HepG2 (cell line): Measurements from ENCODE around the gene OGG1. TPM values are rescaled to one million over a fixed set of nuclear protein-coding genes. Genes with fewer than 3 reads are reported as not detected.
A peak's percentile ranks its signal among the peaks of the same experiment; 100 is the strongest.

Source experiments
- ADNP ChIP-seq: sonication (generic); formaldehyde crosslinking; IDR thresholded peaks from 2 replicates; pipeline ENCODE4 v1.4.0; 2020; ENCODE audit warnings: missing genetic modification reagents
- ARID3A ChIP-seq: IDR thresholded peaks from 2 replicates; pipeline ENCODE4 v1.6.1; 2012; ENCODE audit warnings: low read depth, low read length, improper control_type of control experiment
- FOSL2 ChIP-seq: sonication (generic); formaldehyde crosslinking; IDR thresholded peaks from 2 replicates; pipeline ENCODE4 v1.4.0; 2020; ENCODE audit warnings: missing genetic modification reagents
- FOXK1 ChIP-seq: sonication (generic); formaldehyde crosslinking; IDR thresholded peaks from 2 replicates; pipeline ENCODE4 v1.4.0; 2020; ENCODE audit warnings: low read depth, missing genetic modification reagents, borderline replicate concordance
- KLF11 ChIP-seq: IDR thresholded peaks from 2 replicates; pipeline ENCODE4 v1.6.1; 2016; ENCODE audit warnings: missing compliant biosample characterization
- MYPOP ChIP-seq: sonication (generic); formaldehyde crosslinking; IDR thresholded peaks from 2 replicates; pipeline ENCODE4 v1.8.1; 2023; ENCODE audit warnings: mild to moderate bottlenecking, moderate library complexity, missing genetic modification reagents
- PRDM15 ChIP-seq: sonication (generic); formaldehyde crosslinking; IDR thresholded peaks from 2 replicates; pipeline ENCODE4 v1.4.0; 2020; ENCODE audit warnings: missing genetic modification reagents
- PTBP1 ChIP-seq: fragments of 200-400 bp; formaldehyde crosslinking; IDR thresholded peaks from 2 replicates; pipeline ENCODE4 v1.6.1; 2018; ENCODE audit warnings: low read length, low read depth; ENCODE audit not compliant: poor library complexity, severe bottlenecking
- SMYD3 ChIP-seq: sonication (generic); formaldehyde crosslinking; IDR thresholded peaks from 2 replicates; pipeline ENCODE4 v1.8.1; 2023; ENCODE audit warnings: mild to moderate bottlenecking, missing genetic modification reagents
- SNAI1 ChIP-seq: sonication (generic); formaldehyde crosslinking; IDR thresholded peaks from 2 replicates; pipeline ENCODE4 v1.5.0; 2020; ENCODE audit warnings: mild to moderate bottlenecking, missing genetic modification reagents, borderline replicate concordance
- SRSF1 ChIP-seq: fragments of 200-400 bp; formaldehyde crosslinking; optimal IDR thresholded peaks from 2 replicates; pipeline ENCODE3; 2017; ENCODE audit warnings: mild to moderate bottlenecking, low read depth, low read length, moderate library complexity
- SRSF4 ChIP-seq: fragments of 200-400 bp; formaldehyde crosslinking; IDR thresholded peaks from one replicate; pipeline ENCODE4 v1.6.1; 2018; ENCODE audit warnings: mild to moderate bottlenecking, low read depth, low read length, moderate library complexity; ENCODE audit not compliant: poor library complexity, severe bottlenecking
- TBX2 ChIP-seq: sonication (generic); formaldehyde crosslinking; IDR thresholded peaks from 2 replicates; pipeline ENCODE4 v1.5.0; 2020; ENCODE audit warnings: missing genetic modification reagents, mild to moderate bottlenecking, borderline replicate concordance
- ZBTB34 ChIP-seq: sonication (generic); formaldehyde crosslinking; IDR thresholded peaks from 2 replicates; pipeline ENCODE4 v1.8.0; 2022; ENCODE audit warnings: mild to moderate bottlenecking, missing genetic modification reagents
- ZNF343 ChIP-seq: sonication (generic); formaldehyde crosslinking; IDR thresholded peaks from 2 replicates; pipeline ENCODE4 v1.4.0; 2020; ENCODE audit warnings: mild to moderate bottlenecking, missing genetic modification reagents
- ZNF512 ChIP-seq: sonication (generic); formaldehyde crosslinking; IDR thresholded peaks from 2 replicates; pipeline ENCODE4 v1.4.0; 2020; ENCODE audit warnings: mild to moderate bottlenecking, missing genetic modification reagents
- ZNF672 ChIP-seq: sonication (generic); formaldehyde crosslinking; IDR thresholded peaks from 2 replicates; pipeline ENCODE4 v1.8.1; 2022; ENCODE audit warnings: missing genetic modification reagents
- ZNF678 ChIP-seq: sonication (generic); formaldehyde crosslinking; IDR thresholded peaks from 2 replicates; pipeline ENCODE4 v1.4.0; 2020; ENCODE audit warnings: mild to moderate bottlenecking, missing genetic modification reagents
- polyA plus RNA-seq, 8 experiments: library from polyadenylated mRNA; depleted of rRNA in 3 of 8; stranded (reverse) in 7 of 8; unstranded in 1 of 8; fragments of >200 nt; fragmentation: Illumina TruSeq in 4 of 8; extraction: Trizol in 4 of 8; gene quantifications; 2 replicates each; pipeline versions ENCODE4 v1.2.1 to v1.2.3, GENCODE V29; 2011 to 2016; ENCODE audit warnings: low read depth in 4 of 8, missing spikeins in 1 of 8, mixed read lengths in 1 of 8; ENCODE audit not compliant: insufficient read depth in 1 of 8
- total RNA-seq, 5 experiments: library from RNA; depleted of rRNA; stranded (reverse); fragments of >200 nt; fragmentation: Illumina TruSeq; extraction: Trizol; gene quantifications; 2 replicates each; pipeline ENCODE4 v1.2.3, GENCODE V29; 2016; ENCODE audit warnings: low read depth in 1 of 5

Gene OGG1
- total and polyA plus RNA-seq, 2 of the 13 experiments (the other 11 are each of a cell fraction or from before 2014, with no cell fraction given) = 28.7 to 33.2 TPM

GRCh38 chr3:9749645-9750555 is at the start of gene OGG1 (continued):
- TF ChIP-seq ZBTB34 (CRISPR knock-in tag) (peak; percentile 60; the same call in 1 of the 2 replicates), MYPOP (CRISPR knock-in tag) (peak; percentile 89; the same call in 1 of the 2 replicates), ZNF512 (CRISPR knock-in tag) (no peak), ADNP (CRISPR knock-in tag) (no peak), ARID3A (no peak), FOXK1 (CRISPR knock-in tag) (no peak; the same call in 1 of the 2 replicates), FOSL2 (0 out of 2 replicates have a peak, but pooled peaks have one; percentile 4), PTBP1 (peak; percentile 28), SRSF4 (no peak), PRDM15 (CRISPR knock-in tag) (no peak), SMYD3 (peak; percentile 42; the same call in 1 of the 2 replicates), ZNF672 (CRISPR knock-in tag) (no peak), ZNF678 (CRISPR knock-in tag) (0 out of 2 replicates have a peak, but pooled peaks have one; percentile 68), SRSF1 (no peak), SNAI1 (CRISPR knock-in tag) (no peak), TBX2 (CRISPR knock-in tag) (peak; percentile 55; the same call in 1 of the 2 replicates), KLF11 (CRISPR knock-in tag) (no peak), ZNF343 (CRISPR knock-in tag) (peak; percentile 73; the same call in 1 of the 2 replicates)
